ENCODE measurements around the gene TBX20.
"Not testable (repeated sequence)": the region's sequence is repeated elsewhere in the genome, so short reads cannot be mapped to it uniquely, and the experiment has no call there.

The TBX20 gene

DNA sequence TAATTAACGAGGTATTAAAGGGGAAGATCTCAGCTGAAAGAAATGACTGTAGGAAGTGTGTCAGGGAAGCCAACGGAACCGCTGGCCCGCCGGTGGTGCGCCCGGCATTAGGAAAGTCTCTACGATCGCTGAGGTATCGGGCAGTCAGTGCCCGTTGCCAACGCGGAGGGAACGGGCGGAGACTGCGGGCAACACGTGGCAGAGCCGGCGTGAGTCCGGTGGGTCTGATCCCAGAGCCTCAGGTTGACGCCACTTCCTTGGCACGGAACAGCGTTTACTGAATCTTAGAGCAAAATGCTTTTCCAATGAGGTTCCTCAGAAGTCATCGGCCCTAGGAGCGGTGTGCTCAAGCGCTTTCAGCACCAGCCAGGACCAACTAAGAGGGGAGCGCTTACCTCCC lies 67.1 kb downstream of the TBX20 start:
- not testable (repeated sequence) for H3K4me1 ChIP-seq (ENCODE audit: insufficient read depth, low read length); H2AFZ ChIP-seq (ENCODE audit: low read depth, low read length); H3K36me3 ChIP-seq (ENCODE audit: insufficient read depth, low read length); H3K9me3 ChIP-seq (ENCODE audit: low read length)
- Histone ChIP-seq H3K27me3 (ENCODE audit: insufficient read depth, low read length) (peaks cover 22% of the 10 kb centered on the region), H3K4me3 (ENCODE audit: low read length) (peak overlapping the region; percentile 33)

DNA sequence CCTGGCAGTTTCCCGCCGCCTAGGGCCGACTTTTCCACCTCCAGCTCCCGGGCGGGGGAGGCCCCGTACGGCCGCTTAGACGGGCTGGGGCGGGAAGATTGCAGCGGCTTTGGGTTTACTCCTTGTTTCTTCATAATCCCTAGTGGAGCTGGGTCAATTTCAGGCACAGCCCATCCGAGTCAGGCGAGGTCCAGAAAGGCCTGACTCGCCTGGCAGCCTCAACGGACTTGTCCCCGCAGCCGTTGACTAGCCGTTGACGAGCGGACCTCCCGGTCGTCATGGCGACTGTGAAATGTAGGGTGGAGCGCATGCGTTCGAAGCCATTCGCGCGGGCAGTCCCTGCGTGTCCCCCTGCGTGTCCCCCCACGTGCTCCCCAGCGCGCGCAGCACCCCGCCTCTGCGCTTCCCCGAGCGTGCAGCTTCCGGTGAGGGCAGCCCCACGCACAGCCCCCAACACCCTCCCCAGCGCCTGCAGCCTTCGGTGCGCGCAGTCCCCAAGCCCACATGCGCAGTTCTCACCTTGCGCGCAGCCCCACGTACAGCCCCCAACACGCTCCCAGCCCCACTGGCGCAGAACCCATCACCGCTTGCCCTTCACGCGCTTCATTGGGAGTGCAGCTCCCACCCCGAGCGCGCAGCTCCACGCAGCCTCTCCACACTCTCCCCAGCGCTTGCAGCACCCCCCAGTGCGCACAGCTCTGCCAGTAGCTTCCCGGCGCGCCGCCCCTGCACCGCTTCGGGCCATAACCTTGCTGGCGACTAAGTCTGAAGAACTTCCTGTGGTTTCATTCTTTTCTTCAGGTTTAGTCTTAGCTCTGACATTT lies 67.8 kb downstream of the TBX20 start:
- peaks cover 22% of the 10 kb centered on the region for H3K27me3 ChIP-seq (ENCODE audit: insufficient read depth, low read length)
- H3K4me3 ChIP-seq (ENCODE audit: low read length) = peak overlapping the region; percentile 33
- peak overlapping the region; percentile 62 for H2AFZ ChIP-seq (ENCODE audit: low read depth, low read length)
- no peaks in the 10 kb centered on the region for H3K4me1 ChIP-seq (ENCODE audit: insufficient read depth, low read length)
- no peaks in the 10 kb centered on the region for H3K9me3 ChIP-seq (ENCODE audit: low read length)
- H3K36me3 ChIP-seq (ENCODE audit: insufficient read depth, low read length) = no peaks in the 10 kb centered on the region

DNA sequence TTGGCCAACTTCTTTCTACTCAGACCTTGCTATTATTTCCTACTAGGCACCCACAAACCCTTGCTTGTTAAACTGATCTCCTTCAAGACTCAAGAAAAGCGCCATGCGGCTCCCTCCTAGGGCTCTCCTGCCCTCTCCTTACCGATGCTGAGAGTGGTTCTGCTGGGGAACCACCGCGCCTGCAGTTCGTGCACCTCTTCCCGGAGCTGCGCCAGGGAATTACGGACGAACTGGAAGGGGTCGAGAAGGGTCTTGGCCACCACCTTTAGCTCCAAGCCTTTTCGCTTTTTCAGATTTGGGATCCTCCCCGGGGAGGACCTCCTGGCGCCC lies 68.4 kb downstream of the TBX20 start:
- not testable (repeated sequence) for H3K4me1 ChIP-seq (ENCODE audit: insufficient read depth, low read length); H3K9me3 ChIP-seq (ENCODE audit: low read length); H3K36me3 ChIP-seq (ENCODE audit: insufficient read depth, low read length)
- Histone ChIP-seq H3K4me3 (ENCODE audit: low read length) (peak overlapping the region; percentile 33), H3K27me3 (ENCODE audit: insufficient read depth, low read length) (peaks cover 22% of the 10 kb centered on the region), H2AFZ (ENCODE audit: low read depth, low read length) (peak overlapping the region; percentile 62)

DNA sequence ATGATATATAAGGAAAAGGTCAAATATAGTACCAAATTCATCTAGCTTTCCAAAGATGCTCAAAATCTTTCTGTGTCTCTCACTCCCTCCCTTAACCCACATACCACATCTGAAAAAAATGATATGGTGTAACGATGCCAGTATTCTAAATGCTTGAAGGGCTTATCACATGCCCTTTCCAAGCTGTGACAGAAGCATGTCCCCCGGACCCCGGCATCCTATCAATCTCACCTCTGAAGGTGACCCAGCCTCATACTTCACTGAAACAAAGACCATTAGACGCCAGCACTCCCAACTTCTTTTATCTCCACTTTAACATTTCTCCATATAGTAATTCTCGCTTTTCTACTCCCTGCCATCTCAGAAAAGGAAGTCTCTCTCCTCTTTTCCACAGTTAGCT lies 68.9 kb downstream of the TBX20 start:
- not testable (repeated sequence) for H3K36me3 ChIP-seq (ENCODE audit: insufficient read depth, low read length); H3K9me3 ChIP-seq (ENCODE audit: low read length); H2AFZ ChIP-seq (ENCODE audit: low read depth, low read length); H3K4me1 ChIP-seq (ENCODE audit: insufficient read depth, low read length); H3K4me3 ChIP-seq (ENCODE audit: low read length)
- H3K27me3 ChIP-seq (ENCODE audit: insufficient read depth, low read length) = peaks cover 22% of the 10 kb centered on the region

DNA sequence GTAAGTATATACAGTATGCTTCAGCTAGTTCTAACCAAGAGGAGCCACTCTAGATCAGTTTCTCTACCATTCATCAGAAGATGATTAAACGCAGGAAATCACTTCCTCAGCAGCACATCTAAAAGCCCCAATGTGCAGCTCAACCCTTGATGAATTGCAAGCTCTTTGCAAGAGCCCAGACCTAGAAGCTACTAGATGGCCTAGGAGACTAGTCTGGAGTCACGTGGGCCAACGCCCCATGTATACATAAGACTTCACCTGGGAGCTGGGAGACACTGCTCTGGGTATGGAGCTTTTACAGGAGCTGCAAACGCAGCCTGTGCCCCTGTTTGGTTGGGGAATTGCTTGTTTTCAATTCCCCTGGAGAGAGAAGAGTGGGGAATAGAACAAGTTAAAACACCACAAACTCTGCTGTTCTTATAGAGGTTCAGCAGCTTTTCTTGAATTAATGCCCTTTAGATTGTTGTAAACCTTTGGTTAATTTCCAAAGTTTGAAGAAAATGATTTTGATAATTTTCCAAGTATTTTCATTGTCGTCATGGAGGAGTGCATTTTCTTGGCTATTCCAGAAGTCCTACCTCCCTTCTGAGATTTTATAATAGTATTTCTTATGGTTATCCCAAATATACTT lies 69.9 kb downstream of the TBX20 start:
- not testable (repeated sequence) for H3K4me1 ChIP-seq (ENCODE audit: insufficient read depth, low read length); H3K36me3 ChIP-seq (ENCODE audit: insufficient read depth, low read length); H3K9me3 ChIP-seq (ENCODE audit: low read length)

DNA sequence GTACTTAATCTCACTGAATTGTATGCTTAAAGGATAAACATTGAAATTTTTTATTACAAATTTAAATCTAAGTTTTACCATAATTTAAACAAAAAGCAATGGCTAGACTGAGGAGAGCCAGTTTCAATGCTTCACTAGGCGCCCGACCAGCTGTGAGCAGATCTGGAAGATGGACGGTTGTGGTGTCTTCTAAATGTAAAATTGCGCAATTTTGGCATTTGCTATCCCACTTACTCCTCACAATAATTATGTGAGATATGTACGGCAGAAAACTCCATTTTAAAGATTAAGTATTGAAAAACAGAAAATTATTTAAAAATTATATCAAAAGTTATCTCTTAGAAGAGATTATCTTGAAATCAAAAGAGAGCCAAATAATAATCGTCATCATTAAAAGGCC lies 73.2 kb downstream of the TBX20 start:
- H3K9me3 ChIP-seq (ENCODE audit: low read length); H3K27me3 ChIP-seq (ENCODE audit: insufficient read depth, low read length); H2AFZ ChIP-seq (ENCODE audit: low read depth, low read length); H3K4me1 ChIP-seq (ENCODE audit: insufficient read depth, low read length); H3K4me3 ChIP-seq (ENCODE audit: low read length); H3K36me3 ChIP-seq (ENCODE audit: insufficient read depth, low read length): not testable (repeated sequence)

More for the DNA sequence above, 69.9 kb downstream of the TBX20 start:
- peaks cover 22% of the 10 kb centered on the region for H3K27me3 ChIP-seq (ENCODE audit: insufficient read depth, low read length)
- H3K4me3 ChIP-seq (ENCODE audit: low read length); H2AFZ ChIP-seq (ENCODE audit: low read depth, low read length): not testable (repeated sequence)

DNA sequence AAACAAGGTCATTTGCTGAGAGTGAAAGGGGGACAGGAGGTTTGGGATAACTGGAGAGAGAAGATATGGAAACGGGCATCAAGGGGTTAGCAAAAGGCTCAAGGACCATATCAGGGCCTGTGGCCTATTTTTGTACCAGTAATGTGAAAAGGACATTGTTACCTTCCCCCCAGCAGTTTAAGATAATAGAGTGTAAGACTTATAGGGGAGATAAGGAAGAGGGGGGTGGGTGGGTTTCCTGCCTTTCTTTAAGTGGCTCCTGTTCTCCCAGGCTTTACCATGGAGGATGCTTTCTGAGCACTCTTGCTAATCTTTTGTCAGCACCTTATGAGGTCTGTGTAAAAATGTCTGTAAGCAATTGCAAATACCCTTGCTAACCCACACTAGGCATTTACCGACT lies 80.7 kb downstream of the TBX20 start:
- not testable (repeated sequence) for H3K9me3 ChIP-seq (ENCODE audit: low read length); H3K36me3 ChIP-seq (ENCODE audit: insufficient read depth, low read length); H3K27me3 ChIP-seq (ENCODE audit: insufficient read depth, low read length); H2AFZ ChIP-seq (ENCODE audit: low read depth, low read length); H3K4me1 ChIP-seq (ENCODE audit: insufficient read depth, low read length); H3K4me3 ChIP-seq (ENCODE audit: low read length)

DNA sequence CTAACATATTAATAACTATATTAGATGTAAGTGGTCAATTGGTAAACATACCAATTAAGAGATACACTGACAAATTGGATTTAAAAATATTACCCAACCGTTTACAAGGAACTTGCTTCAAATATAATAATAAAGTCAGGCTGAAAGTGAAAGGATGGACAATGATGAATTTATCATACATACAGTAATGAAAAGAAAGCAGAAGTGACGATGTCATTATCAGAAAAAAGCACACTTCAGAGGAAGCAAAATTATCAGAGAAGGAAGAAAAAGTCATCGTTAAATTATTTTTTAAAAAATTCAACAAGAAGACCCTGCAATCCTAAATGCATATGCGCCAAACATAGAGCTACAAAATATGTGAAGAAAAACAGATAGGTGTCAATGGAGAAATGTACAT lies 81.8 kb downstream of the TBX20 start:
- H3K36me3 ChIP-seq (ENCODE audit: insufficient read depth, low read length); H3K4me3 ChIP-seq (ENCODE audit: low read length); H3K4me1 ChIP-seq (ENCODE audit: insufficient read depth, low read length); H3K9me3 ChIP-seq (ENCODE audit: low read length); H3K27me3 ChIP-seq (ENCODE audit: insufficient read depth, low read length); H2AFZ ChIP-seq (ENCODE audit: low read depth, low read length): not testable (repeated sequence)

DNA sequence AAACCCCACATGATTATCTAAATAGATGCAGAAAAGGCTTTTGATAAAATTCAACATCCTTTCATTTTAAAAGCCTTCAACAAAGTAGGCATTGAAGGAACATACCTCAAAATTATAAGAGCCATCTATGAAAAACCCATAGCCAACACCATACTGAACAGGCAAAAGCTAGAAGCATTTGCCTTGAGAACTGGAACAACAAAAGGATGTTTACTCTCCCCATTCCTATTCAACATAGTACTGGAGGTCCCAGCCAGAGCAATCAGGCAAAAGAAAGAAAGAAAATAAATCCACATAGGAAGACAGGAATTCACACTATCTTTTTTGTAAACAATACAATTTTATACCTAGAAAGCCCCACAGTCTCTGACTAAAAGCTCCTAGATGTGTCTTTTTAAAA lies 86.2 kb downstream of the TBX20 start:
- H3K36me3 ChIP-seq (ENCODE audit: insufficient read depth, low read length); H3K4me3 ChIP-seq (ENCODE audit: low read length); H2AFZ ChIP-seq (ENCODE audit: low read depth, low read length); H3K27me3 ChIP-seq (ENCODE audit: insufficient read depth, low read length); H3K4me1 ChIP-seq (ENCODE audit: insufficient read depth, low read length); H3K9me3 ChIP-seq (ENCODE audit: low read length): not testable (repeated sequence)

DNA sequence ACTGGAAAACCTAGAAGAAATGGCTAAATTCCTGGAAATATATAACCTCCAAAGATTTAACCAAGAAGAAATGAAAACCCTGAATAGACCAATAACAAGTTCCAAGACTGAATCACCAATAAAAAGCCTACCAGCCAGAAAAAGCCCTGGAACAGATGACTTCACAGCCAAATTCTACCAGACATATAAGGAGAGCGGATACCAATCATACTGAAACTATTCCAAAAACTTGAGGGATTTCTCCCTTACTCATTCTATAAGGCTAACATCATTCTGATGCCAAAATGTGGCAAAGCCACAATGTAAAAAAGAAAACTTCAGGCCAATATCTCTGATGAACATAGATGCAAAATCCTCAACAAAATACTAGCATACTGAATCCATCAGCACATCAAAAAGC lies 86.7 kb downstream of the TBX20 start:
- not testable (repeated sequence) for H3K27me3 ChIP-seq (ENCODE audit: insufficient read depth, low read length); H2AFZ ChIP-seq (ENCODE audit: low read depth, low read length); H3K4me1 ChIP-seq (ENCODE audit: insufficient read depth, low read length); H3K9me3 ChIP-seq (ENCODE audit: low read length); H3K36me3 ChIP-seq (ENCODE audit: insufficient read depth, low read length); H3K4me3 ChIP-seq (ENCODE audit: low read length)

DNA sequence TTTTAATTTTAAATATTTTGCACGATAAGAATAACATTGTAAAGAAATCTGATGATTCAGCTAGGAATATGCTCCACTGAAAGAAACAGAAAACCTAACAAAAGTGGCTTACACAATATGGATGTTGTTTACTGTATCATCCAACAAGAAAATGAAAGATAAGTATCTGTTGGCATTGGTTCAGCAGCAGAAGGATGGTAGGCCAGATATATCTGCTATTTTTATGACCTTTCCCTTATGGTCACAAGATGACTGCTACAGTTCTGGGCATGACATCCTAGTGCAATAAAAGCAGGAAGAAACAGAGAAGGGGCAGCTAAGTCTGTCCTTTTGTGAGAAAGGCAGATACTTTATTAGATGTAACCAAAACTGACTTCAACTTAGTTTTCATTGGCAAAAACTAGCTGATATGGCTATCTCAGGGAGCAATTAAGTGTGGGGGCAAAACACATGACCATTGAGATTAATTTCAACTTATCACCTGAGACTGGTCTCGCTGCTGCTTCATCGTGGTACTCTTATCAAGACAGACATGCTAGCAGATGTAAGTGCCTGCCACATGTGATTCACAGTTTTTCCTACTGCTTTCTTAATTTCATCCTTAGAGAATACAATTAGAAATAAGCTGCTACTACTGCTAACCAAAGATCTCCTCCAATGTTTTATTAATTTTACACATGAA lies 92.7 kb downstream of the TBX20 start:
- H2AFZ ChIP-seq (ENCODE audit: low read depth, low read length); H3K4me3 ChIP-seq (ENCODE audit: low read length); H3K9me3 ChIP-seq (ENCODE audit: low read length); H3K4me1 ChIP-seq (ENCODE audit: insufficient read depth, low read length); H3K27me3 ChIP-seq (ENCODE audit: insufficient read depth, low read length); H3K36me3 ChIP-seq (ENCODE audit: insufficient read depth, low read length): not testable (repeated sequence)

Measured in neuron (in vitro differentiated cells).